RPMI8226 (cell line): ENCODE measurements around the gene RMI1.
"Not testable (repeated sequence)": the region's sequence is repeated elsewhere in the genome, so short reads cannot be mapped to it uniquely, and the experiment has no call there.

Experiments used
- DNase-seq: peaks from one replicate; pipeline ENCODE4 v3.0.0-alpha.2; 2015

RMI1 gene

DNA sequence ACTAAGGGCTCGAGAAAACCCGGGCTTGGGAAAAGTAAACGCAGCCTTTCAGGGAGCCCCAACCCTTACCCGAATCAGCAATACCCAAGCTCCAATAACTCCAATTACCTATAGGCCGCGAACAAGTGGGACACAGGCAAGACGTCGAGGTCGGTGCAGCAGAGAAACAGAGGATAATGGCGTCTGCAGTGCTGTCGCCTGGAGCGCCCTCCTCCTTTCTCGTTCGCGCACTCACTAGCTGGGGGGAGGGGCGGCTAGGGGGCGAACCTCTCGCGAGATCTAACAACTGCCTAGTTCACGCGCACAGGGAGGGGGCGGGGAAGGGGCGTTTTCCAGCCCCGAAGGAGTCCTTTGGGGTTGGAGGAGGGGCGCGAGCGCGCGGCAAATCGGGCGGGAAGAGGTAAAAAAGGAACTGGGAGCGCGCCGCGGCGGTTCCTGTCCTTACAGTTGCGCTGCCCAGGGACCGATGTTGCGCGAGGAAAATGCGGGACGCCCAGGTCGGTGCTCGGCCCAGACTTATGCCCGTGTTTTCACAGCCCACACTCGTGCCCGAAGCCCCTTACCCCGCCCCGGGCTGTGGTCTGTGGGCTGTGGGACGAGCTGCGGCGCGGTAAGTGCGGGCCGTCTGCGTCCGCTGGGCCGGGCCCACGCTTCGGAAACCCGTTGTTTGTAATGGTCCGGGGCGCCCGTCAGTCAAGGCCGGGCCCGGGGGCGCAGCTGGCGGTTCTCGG, at the start of gene RMI1:
RMI1 (plus strand) TSS at position 411 of the 731 bp plus-strand sequence. CDS start 20,182 bp downstream, outside the sequence.
- DNase-seq = peak; percentile 99

DNA sequence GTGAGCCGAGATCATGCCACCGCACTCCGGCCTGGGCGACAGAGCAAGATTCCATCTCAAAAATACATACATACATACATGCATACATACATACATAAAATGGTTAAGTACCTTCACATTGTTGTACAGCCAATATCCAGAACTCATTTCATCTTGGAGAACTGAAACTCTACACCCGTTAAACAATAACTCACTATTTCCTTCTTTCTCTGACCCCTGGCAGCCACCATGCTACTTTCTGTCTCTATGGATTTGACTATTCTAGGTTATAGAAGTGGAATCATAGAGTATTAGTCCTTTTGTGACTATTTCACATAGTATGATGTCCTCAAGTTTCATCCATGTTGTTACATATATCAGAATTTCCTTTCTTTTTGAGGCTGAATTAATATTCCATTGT, 49.7 kb upstream of the RMI1 start:
- no peak for DNase-seq

DNA sequence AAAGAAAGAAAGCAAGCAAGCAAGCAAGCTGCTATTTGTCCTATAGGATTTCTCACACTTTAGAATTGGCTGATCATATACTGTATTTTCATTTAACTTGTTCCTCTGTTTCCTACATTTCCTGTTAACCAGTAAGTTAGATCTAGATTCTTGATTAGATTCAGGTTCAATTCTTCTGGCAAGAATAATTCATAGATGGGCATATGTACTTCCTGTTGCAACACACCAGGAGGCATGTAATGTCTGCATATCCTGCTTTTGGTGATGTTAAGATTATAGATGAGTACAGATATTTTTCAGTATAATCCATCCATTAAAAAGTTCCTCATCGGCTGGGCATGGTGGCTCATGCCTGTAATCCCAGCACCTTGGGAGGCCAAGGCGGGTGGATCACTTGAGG, 48.6 kb upstream of the RMI1 start:
- DNase-seq = no peak

DNA sequence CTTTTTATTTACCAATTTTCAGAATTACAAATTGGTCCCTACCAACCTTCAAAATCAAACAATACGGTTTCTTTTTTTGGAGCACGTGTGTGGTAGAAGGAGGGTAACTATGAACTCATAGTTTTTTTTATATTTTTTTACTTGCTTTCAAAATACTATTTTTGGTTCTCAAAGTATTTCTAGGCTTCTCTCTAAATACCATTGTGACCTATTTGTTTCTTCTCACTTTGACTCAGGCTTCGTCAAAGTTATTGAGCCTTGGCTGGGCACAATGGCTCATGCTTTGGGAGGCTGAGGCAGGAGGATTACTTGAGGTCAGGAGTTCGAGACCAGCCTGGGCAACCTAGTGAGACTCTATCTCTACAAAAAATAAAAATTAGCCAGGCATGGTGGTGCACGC, 47.8 kb upstream of the RMI1 start:
- no peak for DNase-seq

DNA sequence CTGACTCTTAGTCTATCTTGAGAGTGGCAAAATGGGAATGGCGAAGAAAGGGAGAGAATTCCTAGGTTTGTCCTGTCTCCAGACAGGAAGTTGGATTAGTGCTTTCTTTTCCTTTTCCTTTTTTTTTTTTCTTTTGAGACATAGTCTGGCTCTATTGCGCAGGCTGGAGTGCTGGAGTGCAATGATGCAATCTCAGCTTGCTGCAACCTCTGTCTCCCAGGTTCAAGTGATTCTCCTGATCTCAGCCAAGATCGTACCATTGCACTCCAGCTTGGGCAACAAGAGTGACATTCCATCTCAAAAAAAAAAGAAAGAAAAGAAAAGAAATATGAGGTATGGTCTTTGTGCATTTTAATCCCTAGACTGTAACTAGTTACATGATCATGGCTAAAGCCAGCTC, 46.8 kb upstream of the RMI1 start:
- DNase-seq = no peak

DNA sequence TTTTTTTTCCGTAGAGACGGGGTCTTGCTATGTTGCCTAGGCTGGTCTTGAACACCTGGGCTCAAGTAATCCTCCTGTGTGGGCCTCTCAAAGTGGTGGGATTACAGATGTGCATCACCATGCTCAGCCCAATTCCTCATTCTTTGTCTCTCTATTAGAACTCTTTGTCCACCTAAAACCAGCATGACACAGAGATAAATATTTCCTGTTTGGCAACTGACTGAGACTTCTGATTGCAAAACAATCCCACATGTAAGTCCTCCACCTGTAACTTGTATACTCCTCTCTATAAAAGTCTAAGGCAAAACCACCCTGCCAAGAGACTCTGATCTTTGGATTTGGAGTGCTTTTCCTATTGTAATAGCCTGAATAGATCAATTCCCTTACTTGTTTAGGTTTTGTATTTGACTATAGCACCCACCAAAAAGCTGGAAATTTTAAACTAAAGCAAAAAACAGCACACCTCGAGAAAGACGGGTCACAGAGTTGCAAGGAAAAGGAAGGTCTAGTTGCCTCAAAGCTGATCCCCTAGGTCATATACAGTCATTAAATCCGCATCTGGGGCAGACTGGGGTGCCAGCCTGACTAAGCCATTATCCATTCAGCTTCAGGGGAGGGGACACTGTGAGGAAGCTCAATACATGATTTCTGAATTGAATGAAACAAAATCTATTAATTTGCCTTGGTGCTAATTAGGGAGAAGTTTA, 45.9 kb upstream of the RMI1 start:
- no peak for DNase-seq

DNA sequence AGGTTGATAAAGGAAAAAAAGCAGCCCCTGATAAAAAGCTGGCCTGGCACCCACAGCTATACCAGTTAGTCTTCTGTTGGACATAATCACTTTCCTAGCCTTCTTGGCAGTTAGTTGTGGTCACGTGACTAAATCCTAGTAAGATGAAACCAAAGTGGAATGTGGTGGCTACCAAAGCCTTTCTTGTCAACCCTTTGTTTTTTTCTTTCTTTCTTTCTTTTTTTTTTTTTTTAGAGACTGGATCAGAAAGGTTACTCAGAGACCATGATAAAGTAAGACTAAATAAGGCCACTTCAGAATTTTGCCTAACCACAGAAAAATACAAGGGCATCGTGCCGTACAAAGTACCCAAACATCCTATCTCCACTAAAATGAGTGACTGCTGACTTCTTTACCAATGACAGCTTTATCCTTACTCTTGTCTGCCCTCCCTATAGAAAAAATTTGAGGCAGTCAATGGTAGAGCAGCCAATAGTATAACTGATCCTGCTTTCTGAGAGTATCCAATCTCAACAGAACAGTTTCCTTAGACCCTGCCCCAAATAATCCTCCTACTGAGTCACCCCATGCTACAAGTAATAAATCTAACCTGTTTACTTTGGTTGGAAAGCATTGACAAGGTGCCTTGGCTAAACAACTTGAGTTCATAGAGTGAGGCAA, 45.2 kb upstream of the RMI1 start:
- DNase-seq = no peak

DNA sequence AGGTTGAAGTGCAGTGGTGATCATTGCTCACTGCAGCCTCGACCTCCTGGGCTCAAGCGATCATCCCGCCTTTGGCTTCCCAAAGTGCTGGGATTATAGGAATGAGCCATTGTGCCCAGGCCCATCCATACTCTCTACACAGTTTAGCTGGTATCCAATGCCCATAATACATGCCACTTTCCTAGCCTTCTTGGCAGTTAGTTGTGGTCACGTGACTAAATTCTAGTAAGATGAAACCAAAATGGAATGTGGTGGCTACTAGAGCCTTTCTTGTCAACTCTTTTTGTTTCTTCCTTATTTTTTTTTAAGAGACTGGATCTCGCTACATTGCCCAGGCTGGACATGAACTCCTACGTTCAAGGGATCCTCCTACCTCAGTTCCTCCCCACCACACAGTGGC, 44.1 kb upstream of the RMI1 start:
- DNase-seq = no peak

DNA sequence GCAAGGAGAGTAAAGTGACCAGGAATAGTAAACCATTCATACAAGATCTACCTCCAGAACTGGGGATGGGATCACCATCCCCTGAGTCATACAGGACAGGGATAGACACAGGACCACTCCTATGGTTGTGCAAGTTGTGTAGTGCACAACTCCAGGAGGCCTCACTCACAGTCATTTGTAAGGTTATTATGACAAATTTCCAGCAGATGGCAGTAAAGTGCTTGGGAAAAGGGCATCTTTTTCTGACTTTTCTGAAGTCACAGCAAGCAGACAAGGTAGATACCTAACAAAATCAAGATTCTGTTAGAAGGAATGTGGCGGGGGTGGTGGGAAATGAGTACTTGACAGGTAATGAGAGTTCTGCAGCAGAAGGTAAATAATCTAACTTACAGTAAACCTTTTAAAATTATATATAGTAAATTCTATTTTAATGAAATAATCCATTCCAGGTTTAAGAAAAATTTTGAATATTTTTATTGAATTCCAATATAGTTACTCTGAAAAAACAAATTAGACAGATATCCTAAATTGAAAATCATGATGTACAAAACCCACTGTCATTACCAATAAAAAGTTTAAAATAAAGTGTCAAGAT, 42.6 kb upstream of the RMI1 start:
- peak; percentile 65 for DNase-seq

DNA sequence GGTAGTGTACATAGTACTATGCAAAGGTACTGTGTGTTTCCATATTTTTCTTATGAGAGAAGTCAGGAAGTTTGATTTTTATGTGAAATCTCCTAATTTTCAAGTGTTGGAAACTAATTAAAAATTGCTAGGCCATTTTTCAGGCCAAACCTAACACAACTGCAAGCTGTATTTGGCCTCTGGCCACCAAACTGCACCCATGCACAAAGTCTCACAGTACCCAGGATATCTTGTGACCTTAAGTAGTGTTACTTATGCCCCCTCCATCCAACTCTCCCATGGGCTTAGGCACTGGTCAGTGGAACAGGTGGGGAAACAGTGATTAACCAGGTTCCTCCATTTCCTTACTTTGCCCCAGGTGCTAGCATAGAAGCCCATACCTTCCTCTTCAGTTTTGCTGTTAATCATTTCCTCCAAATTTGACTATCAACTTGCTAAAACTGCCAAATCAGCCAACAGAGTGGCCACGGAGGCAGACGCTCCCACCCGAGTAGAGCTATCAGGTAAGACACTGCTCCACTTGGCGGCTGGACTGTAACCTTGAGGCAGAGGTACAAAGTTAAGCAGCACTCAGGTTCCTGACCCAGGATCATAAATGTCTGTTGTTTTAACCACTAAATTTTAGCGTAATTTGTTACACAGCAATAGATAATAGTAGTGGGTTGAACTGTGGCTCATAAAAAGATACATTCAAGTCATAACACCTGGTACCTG, 39.9 kb upstream of the RMI1 start:
- no peak for DNase-seq

DNA sequence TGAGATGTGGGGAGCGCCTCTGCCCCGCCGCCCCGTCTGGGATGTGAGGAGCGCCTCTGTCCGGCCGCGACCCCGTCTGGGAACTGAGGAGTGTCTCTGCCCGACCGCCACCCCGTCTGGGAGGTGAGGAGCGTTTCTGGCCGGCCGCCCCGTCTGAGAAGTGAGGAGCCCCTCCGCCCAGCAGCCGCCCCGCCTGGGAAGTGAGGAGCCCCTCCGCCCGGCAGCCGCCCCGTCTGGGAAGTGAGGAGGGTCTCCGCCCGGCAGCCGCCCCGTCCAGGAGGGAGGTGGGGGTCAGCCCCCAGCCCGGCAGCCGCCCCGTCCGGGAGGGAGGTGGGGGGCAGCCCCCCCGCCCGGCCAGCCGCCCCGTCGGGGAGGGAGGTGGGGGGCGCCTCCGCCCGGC, 32.5 kb upstream of the RMI1 start:
- DNase-seq = not testable (repeated sequence)

DNA sequence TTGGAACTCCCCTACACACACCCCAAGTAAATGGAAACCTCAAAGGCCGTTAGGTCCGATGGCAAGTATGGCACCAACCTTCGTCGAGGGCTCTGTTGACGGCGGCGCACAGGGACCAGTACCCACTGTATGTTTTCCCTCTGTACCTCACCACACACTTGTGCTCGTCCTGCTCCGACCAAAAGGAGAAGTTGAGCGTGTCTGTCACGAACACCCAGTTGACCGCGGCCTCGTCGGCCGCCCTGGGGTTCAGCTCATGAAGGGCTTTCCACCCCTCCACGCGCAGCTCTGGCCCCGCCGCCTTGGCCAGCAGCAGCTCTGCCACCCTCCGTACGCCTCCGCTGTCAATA, 24.5 kb upstream of the RMI1 start:
- peak; percentile 39 for DNase-seq

DNA sequence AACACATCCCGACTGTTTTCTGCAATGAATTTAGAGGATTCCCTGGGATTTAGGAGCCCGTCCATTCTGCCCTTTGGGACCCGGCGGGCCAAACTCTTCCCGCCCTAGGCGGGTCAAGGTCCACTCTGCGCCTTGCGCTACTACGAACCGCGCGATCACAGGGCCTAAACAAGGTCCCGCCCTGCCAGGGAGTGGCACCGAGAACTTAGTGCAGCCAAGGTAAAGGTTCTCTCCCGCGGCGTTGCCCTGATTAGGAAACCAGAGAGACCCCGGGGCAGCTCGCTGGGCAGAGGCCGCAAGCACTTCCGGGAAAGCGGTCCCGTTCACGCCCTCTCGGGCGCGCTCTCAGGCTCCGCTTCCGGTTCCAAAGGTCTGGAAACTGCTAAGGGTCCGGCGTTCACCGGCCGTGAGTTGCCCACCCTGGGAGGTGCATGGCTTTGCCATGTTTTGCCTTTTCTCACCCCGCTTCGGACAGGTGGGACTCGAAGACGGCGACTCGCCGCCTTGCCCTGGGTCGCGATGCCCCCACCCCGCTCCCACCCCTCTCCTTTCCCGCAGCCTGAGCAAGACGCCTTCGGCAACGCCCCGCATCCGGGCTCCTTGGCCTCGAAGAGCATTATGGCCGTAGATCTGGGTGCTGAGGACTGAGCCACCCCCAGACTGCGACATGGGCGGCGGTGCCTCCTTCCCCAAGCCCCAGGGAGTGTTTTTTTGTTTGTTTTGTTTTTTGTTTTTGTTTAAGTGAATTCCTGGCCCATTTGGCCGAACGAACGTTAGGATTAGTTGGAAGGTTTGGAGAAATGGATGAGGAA, 24.0 kb upstream of the RMI1 start:
- peak; percentile 61 for DNase-seq

DNA sequence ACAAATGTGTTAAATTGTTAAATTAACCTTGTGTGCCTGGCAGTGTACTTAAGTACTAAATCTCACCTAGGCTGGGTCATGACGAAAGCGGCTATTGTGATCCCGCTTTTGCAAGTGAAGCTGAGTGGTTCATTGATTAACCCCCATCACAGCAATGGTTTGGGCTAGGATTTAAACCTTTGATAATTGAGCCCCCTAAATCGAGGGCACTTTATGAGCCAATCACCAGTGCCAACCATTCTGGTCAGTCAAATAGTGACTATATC, 23.4 kb upstream of the RMI1 start:
- DNase-seq = no peak

DNA sequence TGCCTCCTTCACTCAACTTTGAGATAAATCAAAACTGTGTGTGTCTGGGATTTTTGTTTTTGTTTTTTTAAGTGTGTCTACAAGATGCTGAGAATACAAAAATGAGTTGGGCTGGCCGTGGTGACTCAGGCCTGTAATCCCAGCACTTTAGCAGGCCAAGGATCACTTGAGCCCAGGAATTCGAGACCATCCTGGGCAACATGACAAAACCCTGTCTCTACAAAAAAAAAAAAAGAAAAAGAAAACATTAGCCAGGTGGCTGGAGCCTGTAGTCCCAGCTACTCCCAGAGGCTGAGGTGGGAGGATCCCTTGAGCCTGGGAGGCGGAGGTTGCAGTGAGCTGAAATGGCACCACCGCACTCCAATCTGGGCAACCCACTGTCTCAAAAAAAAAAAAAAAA, 21.5 kb upstream of the RMI1 start:
- DNase-seq = no peak

DNA sequence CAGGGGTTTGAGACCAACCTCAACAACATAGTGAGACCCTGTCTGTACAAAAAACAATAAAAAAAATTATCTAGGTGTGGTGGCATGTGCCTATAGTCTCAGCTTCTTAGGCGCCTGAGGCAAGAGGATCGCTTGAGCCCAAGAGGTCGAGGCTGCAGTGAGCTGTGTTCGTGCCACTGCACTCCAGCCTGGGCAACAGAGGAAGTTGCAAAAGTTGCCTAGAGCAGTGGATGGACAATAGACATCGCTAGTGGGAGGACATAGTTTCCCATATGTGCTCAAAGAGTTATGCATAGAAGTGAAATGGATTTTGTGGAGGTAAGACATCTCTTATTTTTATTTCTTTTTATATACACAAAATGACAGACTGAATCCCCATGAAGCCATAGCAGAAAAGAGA, 19.6 kb upstream of the RMI1 start:
- no peak for DNase-seq

DNA sequence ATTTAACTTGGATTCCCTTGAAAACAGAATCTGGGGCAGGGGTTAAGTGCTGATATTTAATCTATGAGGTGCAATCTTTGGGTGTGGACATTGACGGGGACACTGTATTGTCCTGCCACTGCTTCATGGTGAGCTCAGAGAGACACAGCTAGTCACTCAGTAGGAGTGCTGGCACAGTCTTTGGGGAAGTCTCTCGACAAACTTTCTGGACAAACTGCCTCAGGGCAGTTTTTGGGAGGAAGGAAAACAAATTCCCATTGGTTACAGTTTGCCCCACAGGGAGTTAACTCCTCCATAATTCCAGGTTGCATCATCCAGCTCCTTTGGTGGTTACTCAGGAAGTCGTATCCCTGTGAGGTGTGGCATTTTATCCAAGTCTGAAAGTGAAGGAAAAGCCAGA, 18.4 kb upstream of the RMI1 start:
- DNase-seq = no peak

DNA sequence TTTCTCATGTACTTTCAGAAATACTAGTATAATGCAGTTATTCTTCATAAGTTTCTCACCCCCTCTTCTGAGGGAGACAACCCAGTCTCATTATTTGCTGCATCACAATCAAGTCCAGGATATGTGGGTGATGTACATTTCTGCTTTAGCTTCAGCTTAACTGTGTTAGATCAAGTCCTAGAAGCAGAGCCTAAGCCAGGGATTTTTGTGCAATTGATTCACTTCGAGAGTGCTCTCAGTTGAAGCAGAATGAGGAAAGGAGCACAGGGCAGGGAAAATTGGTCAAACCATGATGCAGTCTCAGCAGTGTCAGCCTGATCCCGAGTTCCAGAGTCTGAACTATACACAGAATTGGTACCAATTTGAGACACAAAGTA, 15.6 kb upstream of the RMI1 start:
- no peak for DNase-seq

DNA sequence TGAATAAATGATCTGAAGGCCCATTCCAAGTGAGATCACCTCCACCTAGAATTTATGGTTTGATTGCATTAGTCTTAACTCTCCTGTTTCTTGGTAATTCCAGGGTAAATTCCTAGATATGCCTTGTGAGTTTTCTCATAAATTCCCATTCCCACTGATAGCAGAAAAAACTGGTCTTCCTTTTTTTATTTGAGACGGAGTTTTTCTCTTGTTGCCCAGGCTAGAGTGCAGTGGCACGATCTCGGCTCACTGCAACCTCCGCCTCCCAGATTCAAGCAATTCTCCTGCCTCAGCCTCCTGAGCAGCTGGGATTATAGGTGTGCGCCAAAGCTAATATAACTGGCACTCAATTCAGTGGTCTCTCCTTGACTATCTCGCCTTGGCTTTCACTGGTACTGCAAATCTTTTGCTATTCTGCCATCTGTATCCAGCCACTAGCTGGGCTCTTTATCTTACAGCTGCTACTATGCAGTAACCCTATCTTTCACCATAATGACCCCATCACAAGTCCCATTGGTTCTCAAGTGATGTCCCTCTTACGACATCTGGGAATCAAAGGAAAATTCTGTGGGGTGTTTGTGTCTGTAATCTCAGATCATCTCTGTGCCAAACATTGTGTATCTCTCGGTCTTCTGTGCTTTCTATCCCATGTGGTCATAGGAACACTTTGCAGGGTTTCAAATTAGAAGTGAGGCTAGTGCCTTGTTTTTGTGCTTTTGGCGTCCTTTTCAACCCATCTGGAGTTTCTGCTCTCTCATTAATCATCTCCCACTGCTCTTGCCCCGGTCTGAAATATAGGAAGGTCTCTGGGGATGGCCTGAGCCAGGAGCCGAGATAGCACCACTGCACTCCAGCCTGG, 15.0 kb upstream of the RMI1 start:
- DNase-seq = no peak

DNA sequence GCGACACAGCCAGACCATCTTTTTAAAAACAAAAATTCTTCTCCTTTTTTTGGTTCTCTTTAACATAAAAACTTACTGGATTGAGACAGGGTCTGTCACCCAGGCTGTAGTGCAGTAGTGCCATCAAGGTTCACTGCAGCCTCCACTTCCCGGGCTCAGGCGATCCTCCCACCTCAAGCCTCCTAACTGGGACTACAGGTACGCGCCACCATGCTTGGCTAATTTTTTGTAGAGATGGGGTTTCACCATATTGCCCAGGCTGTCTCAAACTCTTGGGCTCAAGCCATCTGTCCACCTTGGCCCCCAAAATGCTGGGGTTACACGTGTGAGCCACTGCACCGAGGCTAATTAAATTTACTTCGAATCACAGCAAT, 14.4 kb upstream of the RMI1 start:
- DNase-seq = no peak

DNA sequence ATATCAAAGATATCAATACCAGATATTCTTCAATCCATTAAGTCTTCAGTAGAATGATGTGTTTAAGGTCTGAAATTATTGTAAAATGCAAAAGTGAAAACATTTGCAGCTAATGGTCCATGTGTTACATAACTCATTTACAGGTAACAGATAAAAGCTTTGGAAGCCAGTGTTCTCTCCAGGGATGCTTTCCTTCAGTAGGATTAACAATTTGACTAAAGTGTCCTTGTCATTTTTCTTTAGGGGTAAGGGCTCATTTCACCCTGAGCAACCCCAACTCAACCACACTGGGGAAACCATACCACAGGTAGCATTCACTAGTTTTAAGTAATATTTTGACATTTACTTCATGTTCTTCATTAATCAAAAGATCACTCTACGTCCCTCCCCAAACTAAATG, 13.5 kb upstream of the RMI1 start:
- no peak for DNase-seq

DNA sequence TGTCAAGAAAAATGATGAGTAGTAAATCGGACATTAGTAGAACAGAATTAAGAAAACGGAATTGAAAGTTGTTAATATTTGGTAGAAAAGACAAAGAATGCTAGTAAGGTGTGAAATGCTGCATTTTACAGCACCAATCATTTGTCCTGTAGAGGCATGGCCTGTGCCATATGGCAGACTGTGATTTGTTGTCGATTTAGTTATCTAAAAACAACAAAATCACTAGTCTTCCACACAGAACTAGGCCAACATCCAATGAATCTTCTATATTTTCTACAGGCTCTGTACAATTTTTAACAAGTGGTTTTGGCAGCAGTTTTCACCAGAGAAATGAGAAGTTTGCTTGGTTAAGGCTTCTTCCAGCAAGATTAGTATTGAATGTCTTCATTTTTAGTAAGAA, 11.0 kb upstream of the RMI1 start:
- DNase-seq = no peak
